PC-9 (cell line): ENCODE results near the gene RXFP3. TPM values are rescaled to one million over a fixed set of nuclear protein-coding genes. Genes with fewer than 3 reads are reported as not detected.
A peak's percentile ranks its signal among the peaks of the same experiment; 100 is the strongest.

Source experiments
- BruUV-seq: library from RNA; stranded (reverse); fragments of 400-500 nt; replicated peaks from 2 replicates; lab custom pipeline; 2021; lab: Mats Ljungman, UMichigan
- CTCF ChIA-PET: fragments of 300-600 bp; sonication (Branson Sonifier 250); formaldehyde crosslinking; loops from one replicate; lab custom pipeline; 2022; ENCODE audit warnings: antibody characterized with exemption; lab: Charles Lee
- POLR2A ChIA-PET: fragments of 300-600 bp; sonication (Branson Sonifier 250); formaldehyde crosslinking; loops from one replicate; lab custom pipeline; 2022; ENCODE audit warnings: antibody characterized with exemption; ENCODE audit not compliant: unreplicated experiment; lab: Charles Lee
- DNase-seq, 2 experiments: peaks; one replicate each; pipeline versions ENCODE4 v3.0.0 to v3.0.0-alpha.2; 2015 to 2022; ENCODE audit warnings: mixed read lengths in 1 of 2
- H2AFZ ChIP-seq: fragments of 200-600 bp; sonication (generic); 2 replicates; pipeline ENCODE4 v1.8.1; 2017; ENCODE audit warnings: antibody characterized with exemption
- H3F3A ChIP-seq: fragments of 200-600 bp; sonication (generic); 2 replicates; pipeline ENCODE4 v1.8.1; 2017; ENCODE audit warnings: antibody characterized with exemption, mild to moderate bottlenecking, low read depth; ENCODE audit not compliant: insufficient read depth
- H3K27ac ChIP-seq: fragments of 200-600 bp; sonication (generic); 2 replicates; pipeline ENCODE4 v1.6.1; 2016; ENCODE audit warnings: mixed run types
- H3K27me3 ChIP-seq: fragments of 200-600 bp; sonication (generic); 2 replicates; pipeline ENCODE4 v1.6.1; 2016; ENCODE audit warnings: low read depth, mixed run types; ENCODE audit not compliant: insufficient read depth
- H3K36me3 ChIP-seq: fragments of 200-600 bp; sonication (generic); 2 replicates; pipeline ENCODE4 v1.6.1; 2016; ENCODE audit warnings: low read depth, mixed run types
- H3K4me1 ChIP-seq: fragments of 200-600 bp; sonication (generic); replicated peaks from 2 replicates; pipeline ENCODE4 v1.6.1; 2016; ENCODE audit warnings: mixed run types; ENCODE audit not compliant: insufficient read depth
- H3K4me2 ChIP-seq: fragments of 200-600 bp; sonication (generic); 2 replicates; pipeline ENCODE4 v1.6.1; 2017; ENCODE audit warnings: mixed run types
- H3K4me3 ChIP-seq: fragments of 200-600 bp; sonication (generic); 2 replicates; pipeline ENCODE4 v1.6.1; 2016; ENCODE audit warnings: mixed run types
- H3K79me2 ChIP-seq: fragments of 200-600 bp; sonication (generic); 2 replicates; pipeline ENCODE4 v1.6.1; 2017; ENCODE audit warnings: low read depth, mixed run types
- H3K9me2 ChIP-seq: fragments of 200-600 bp; sonication (generic); 2 replicates; pipeline ENCODE4 v1.8.1; 2017; ENCODE audit warnings: mild to moderate bottlenecking; ENCODE audit not compliant: insufficient read depth
- H3K9me3 ChIP-seq: fragments of 200-600 bp; sonication (generic); 2 replicates; pipeline ENCODE4 v1.8.1; 2016; ENCODE audit warnings: low read depth; ENCODE audit not compliant: insufficient read depth
- H4K20me1 ChIP-seq: fragments of 200-600 bp; sonication (generic); 2 replicates; pipeline ENCODE4 v1.8.1; 2017; ENCODE audit not compliant: insufficient read depth
- CTCF ChIP-seq: fragments of 200-600 bp; sonication (generic); conservative IDR thresholded peaks from 2 replicates; pipeline ENCODE4 v1.6.1; 2017; ENCODE audit warnings: mixed run types, antibody characterized with exemption, mild to moderate bottlenecking, moderate library complexity
- EZH2 ChIP-seq: fragments of 200-600 bp; sonication (generic); IDR thresholded peaks from 2 replicates; pipeline ENCODE4 v1.8.0; 2017; ENCODE audit warnings: antibody characterized with exemption, low read depth
- intact Hi-C: fragments of 100-400 bp; cut with micrococcal nuclease; formaldehyde crosslinking; loops from one replicate; pipeline ENCODE4 v1.10.0; 2022; ENCODE audit not compliant: unreplicated experiment
- total RNA-seq: library from RNA; stranded (reverse); gene quantifications from 2 replicates; pipeline ENCODE4 v1.2.3, GENCODE V29; 2021

RXFP3 gene
- total RNA-seq, 1 experiment from 2014 or later: not detected

- no peaks in the 10 kb centered on the region for H4K20me1 ChIP-seq
- ChIA-PET POLR2A (no interaction called here), CTCF (interaction anchor here (0.5 to 1.8 kb wide), 10 partner anchors 31 to 495 kb away, joined by 3 to 25 read pairs (median 7); no protein-coding TSS in a partner anchor)
- intact Hi-C loops: loop anchor here (1.0 to 10.0 kb wide), 13 partner anchors 30 to 497 kb away; partner anchors contain the start of gene TARS1
- no peaks in the 10 kb centered on the region for H3K79me2 ChIP-seq
- H3K9me3 ChIP-seq: peaks cover 12% of the 10 kb centered on the region; the same call in 1 of the 2 replicates
- H3K4me2 ChIP-seq: peak overlapping the region; percentile 34
- DNase-seq: no peak
- no TSS peak for BruUV-seq
- peak overlapping the region; percentile 73 for H3K27ac ChIP-seq
- H3K4me1 ChIP-seq: peaks cover 14% of the 10 kb centered on the region
- no peak overlapping the region for H3K4me3 ChIP-seq
- no peak overlapping the region for H2AFZ ChIP-seq
- no peaks in the 10 kb centered on the region for H3K27me3 ChIP-seq
- TF ChIP-seq EZH2 (no peak), CTCF (no peak)
- H3K36me3 ChIP-seq: no peaks in the 10 kb centered on the region
- peaks cover 5% of the 10 kb centered on the region for H3F3A ChIP-seq
- H3K9me2 ChIP-seq: no peaks in the 10 kb centered on the region
These were observed 2.4 kb upstream of the RXFP3 start for GRCh38 chr5:33933723-33934169.

DNA sequence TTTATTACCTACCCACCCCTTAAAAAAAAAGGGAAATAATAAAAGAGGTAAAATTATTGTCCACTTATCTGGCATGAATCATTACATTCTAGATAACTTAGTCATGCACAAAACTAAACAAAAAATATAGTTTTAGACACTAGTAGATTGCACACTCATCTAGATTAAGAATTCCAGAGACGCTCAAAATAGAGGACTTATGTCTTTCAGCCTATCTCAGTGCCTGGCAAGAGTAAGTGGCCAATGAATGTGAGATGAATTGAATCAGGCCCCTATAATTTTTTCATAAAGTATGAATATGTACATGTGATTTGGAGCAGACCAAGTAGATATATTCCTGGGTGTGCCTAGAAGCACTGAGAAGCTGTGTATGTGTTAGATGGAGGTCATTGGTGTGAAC is 2.0 kb upstream of the RXFP3 start:
- CTCF ChIA-PET: interaction anchor here (0.5 to 1.8 kb wide), 16 partner anchors 31 to 498 kb away, joined by 3 to 25 read pairs (median 6); partner anchors contain the start of gene ADAMTS12
- no peak for TF ChIP-seq EZH2
- no peak for TF ChIP-seq CTCF
- peak; percentile 19 to 81 for DNase-seq

GRCh38 chr5:33936004-33936380 is 194 bp upstream of the RXFP3 start:
- intact Hi-C loops: loop anchor here (10.0 kb wide), 2 partner anchors 201 to 381 kb away; no protein-coding TSS in a partner anchor
- Histone ChIP-seq H3K79me2 (no peaks in the 10 kb centered on the region), H3K9me3 (peaks cover 12% of the 10 kb centered on the region; the same call in 1 of the 2 replicates), H4K20me1 (no peaks in the 10 kb centered on the region), H3K36me3 (no peaks in the 10 kb centered on the region), H3K4me3 (no peak overlapping the region), H3K27me3 (no peaks in the 10 kb centered on the region), H3K9me2 (no peaks in the 10 kb centered on the region), H3F3A (peaks cover 5% of the 10 kb centered on the region), H2AFZ (no peak overlapping the region), H3K4me2 (no peak overlapping the region), H3K27ac (no peak overlapping the region), H3K4me1 (peaks cover 14% of the 10 kb centered on the region)
- CTCF ChIA-PET: interaction anchor here (1.5 to 1.8 kb wide), 3 partner anchors 46 to 467 kb away, joined by 3 to 18 read pairs (median 6); no protein-coding TSS in a partner anchor
- POLR2A ChIA-PET: interaction anchor here (0.7 kb wide), 1 partner anchor 165 kb away, joined by 3 read pairs; no protein-coding TSS in a partner anchor
- BruUV-seq: no TSS peak
- no peak for TF ChIP-seq EZH2
- no peak for TF ChIP-seq CTCF
- peak in 1 of 2 experiments; percentile 21 for DNase-seq

More for the DNA sequence above, 2.0 kb upstream of the RXFP3 start:
- Histone ChIP-seq H3K4me3 (no peak overlapping the region), H3K79me2 (no peaks in the 10 kb centered on the region), H2AFZ (0 out of 2 replicates have a peak overlapping the region, but pooled peaks have one; percentile 15), H3K27ac (peak overlapping the region; percentile 73), H3K4me2 (peak overlapping the region; percentile 34), H3K9me2 (no peaks in the 10 kb centered on the region), H3F3A (peaks cover 5% of the 10 kb centered on the region), H3K27me3 (no peaks in the 10 kb centered on the region), H4K20me1 (no peaks in the 10 kb centered on the region), H3K4me1 (peaks cover 14% of the 10 kb centered on the region), H3K36me3 (no peaks in the 10 kb centered on the region), H3K9me3 (peaks cover 12% of the 10 kb centered on the region; the same call in 1 of the 2 replicates)
- no TSS peak for BruUV-seq
- intact Hi-C loops: loop anchor here (1.0 to 10.0 kb wide), 13 partner anchors 31 to 498 kb away; partner anchors contain the start of gene TARS1
- POLR2A ChIA-PET: interaction anchor here (0.5 to 0.6 kb wide), 2 partner anchors 149 to 1092 kb away, joined by 6 to 11 read pairs; no protein-coding TSS in a partner anchor
